GM19452 (cell line): Measurements from ENCODE around the gene SAFB2.

ENCODE experiments used
- ATAC-seq: cut with Tn5 transposase; IDR thresholded peaks from one replicate; pipeline ENCODE4 v1.9.1; 2021; ENCODE audit not compliant: unreplicated experiment

SAFB2 gene

DNA sequence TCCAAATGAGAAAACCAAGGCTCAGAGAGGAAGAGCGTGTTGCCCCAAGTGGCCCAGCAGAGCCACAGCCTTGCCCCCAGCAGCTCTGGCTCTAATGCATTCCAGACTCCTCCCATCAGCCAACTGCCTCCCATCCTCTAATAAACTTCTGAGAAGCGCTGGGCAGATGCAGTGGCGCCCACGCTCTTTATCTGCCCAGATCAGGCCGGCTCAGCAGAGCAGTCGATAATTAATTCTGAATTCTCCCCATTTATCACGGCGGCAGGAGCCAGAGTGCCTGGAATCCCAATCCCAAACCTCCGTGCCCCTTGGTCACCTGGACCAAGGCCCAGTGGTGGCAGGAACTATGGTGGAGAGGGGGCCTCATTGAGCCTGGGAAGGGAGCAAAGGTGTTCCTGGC is 68.7 kb downstream of the SAFB2 start:
- ATAC-seq = no peak

DNA sequence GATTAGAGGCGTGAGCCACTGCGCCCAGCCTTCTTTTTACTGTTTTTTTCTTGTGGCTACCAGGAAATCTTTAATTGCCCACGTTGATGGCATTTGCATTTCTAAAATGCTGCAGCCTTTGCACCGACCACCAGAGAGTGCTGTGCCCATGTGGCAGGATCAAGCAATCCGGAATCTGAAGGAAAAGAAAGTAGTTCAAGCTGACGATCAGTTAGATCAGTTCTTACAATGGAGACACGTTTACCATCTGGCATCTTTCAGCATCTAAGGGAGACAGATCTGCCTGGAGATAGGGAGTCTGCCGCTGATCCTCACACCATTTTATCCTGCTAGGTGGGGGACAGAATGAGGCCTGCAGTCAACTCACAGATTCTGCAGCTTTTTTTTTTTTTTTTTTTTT is 74.7 kb downstream of the SAFB2 start:
- no peak for ATAC-seq

DNA sequence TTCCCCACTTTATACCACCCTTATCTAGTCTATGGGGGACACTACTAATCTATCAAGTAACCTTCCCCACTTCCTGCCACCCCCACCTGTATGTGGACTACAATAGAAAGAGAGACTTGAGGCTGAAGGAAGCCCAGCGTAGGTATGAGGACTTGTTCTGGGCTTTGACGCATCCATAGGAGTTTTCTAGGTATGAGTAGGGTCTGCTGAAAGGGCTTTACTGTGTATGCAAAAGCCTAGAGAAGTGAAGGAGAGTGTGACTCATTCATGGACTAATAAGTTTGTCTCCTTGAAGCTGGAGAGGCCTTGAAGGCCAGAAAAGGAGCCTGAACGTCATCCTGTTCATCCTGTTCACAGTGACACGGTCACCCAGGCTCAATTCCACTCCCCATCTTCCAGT is 76.6 kb downstream of the SAFB2 start:
- ATAC-seq = no peak

DNA sequence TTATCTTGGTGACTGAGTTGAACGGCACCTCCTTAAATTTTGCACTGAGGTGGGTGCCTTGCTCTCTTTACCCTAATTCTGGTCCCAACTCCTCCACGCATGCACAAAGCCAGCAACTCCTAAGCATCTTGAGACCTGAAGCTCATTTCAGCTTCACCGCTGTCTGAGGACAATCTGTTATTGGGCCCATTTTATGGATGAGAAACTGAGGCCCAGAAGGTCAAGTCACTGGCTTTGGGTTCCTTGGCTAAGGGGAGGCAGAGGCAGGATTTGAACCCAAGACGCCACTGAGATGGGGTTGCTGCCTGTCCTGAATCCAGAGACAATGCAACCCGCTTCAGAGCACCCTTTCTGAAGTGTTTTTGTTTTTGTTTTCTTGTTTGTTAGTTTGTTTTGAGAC is 77.5 kb downstream of the SAFB2 start:
- no peak for ATAC-seq

DNA sequence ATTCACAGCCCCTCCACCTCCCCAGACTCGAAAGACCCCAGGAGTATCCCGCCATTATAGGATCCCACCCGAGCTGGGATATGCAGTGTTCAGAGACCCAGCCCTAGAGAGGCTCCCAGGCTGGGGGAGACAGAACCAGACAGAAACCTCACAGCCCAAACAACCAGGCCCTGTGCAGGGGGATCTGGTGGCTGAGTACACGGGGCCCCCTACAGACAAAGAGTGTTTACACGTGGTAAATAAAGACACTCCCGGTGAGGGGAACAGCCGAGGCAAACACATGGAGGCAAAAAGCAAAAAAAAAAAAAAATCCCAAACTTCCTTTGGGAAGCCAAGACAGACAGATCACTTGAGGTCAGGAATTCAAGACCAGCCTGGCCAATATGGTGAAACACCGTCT is 79.9 kb downstream of the SAFB2 start:
- ATAC-seq = no peak

DNA sequence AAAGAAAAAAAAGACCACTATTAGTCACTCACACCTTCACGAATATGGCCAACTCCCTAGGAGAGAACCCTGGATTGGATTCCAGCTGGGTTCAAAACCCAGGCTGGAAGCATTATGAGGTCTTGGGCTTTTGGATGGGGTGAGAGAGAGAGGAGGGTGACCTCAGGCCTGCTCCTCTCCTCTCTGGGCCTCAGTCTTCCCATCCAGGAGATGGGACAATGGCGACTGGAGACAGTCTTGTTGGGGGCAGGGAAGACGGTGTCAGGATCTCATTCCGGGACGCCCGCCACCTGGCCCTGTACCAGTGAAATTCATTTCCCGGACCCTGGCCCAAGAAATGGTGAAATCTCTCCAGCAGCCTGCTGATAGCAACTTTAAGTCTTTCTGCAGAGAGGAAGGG is 81.1 kb downstream of the SAFB2 start:
- ATAC-seq = no peak

DNA sequence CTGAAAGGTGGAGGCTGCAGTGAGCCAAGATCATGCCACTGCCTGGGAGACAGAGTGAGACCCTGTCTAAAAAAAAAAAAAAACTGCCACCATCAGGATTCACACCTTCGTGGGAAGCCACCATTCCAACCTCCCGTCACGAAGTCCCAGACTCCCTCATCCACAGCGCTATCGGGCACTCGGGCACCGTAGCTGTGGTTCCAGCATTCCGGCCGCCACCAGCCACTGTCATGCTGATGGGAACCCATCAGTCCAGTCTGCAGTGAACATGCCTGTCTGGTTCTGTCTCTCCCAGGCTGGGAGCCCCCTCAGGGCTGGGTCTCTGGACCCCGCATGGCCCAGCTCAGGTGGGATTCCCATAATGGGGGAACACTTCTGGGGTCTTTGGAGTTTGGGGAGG is 82.4 kb downstream of the SAFB2 start:
- ATAC-seq = no peak

DNA sequence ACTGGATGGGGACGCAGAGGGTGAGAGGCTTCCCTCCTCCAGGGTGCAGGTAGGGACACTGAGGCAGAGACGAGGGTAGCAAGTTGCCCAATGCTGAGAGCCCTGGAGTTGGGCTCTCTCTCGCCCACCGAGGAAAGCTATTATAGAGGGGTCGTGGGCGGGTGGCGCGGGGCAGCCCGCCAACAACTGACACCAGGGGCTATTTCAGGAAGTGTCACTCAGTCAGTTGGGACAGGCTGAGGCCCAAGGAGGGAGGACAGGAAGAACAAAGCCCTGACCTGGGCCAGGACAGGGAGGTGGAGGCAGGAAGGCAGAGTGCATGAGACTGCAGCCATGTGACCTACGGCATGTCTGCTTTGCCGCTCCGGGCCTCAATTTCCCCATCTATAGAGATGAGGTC is 84.7 kb downstream of the SAFB2 start:
- ATAC-seq = no peak
